Mesendoderm (in vitro differentiated cells): ENCODE results near the gene TNFRSF11A.

ENCODE experiments used
- DNase-seq: peaks from one replicate; pipeline ENCODE4 v3.0.0; 2013
- H2AK5ac ChIP-seq: 2 replicates; pipeline ENCODE4 v1.6.1; 2013; ENCODE audit warnings: low read length, inconsistent platforms
- H2BK120ac ChIP-seq: 2 replicates; pipeline ENCODE4 v1.6.1; 2013; ENCODE audit warnings: low read depth, mild to moderate bottlenecking, low read length, moderate library complexity, mixed read lengths
- H2BK15ac ChIP-seq: replicated peaks from 2 replicates; pipeline ENCODE4 v1.6.1; 2013; ENCODE audit warnings: low read depth, mild to moderate bottlenecking, moderate library complexity
- H2BK5ac ChIP-seq: 2 replicates; pipeline ENCODE4 v1.6.1; 2013; ENCODE audit warnings: low read length, inconsistent platforms
- H3K18ac ChIP-seq: 2 replicates; pipeline ENCODE4 v1.6.1; 2013; ENCODE audit warnings: mild to moderate bottlenecking, low read length, mixed read lengths
- H3K23ac ChIP-seq: one replicate; pipeline ENCODE4 v1.6.1; 2013; ENCODE audit warnings: low read length
- H3K27ac ChIP-seq: 2 replicates; pipeline ENCODE4 v1.5.1; 2013; ENCODE audit warnings: low read depth, mild to moderate bottlenecking, inconsistent platforms, low read length, moderate library complexity
- H3K27me3 ChIP-seq: 2 replicates; pipeline ENCODE4 v1.6.1; 2013; ENCODE audit warnings: low read length, control low read depth, mild to moderate bottlenecking, inconsistent platforms; ENCODE audit not compliant: insufficient read depth, poor library complexity
- H3K36me3 ChIP-seq: 2 replicates; pipeline ENCODE4 v1.6.1; 2013; ENCODE audit warnings: low read length, inconsistent platforms; ENCODE audit not compliant: control insufficient read depth, insufficient read depth
- H3K4ac ChIP-seq: one replicate; pipeline ENCODE4 v1.6.1; 2013; ENCODE audit warnings: low read depth, mild to moderate bottlenecking, low read length, moderate library complexity
- H3K4me1 ChIP-seq: 2 replicates; pipeline ENCODE4 v1.6.1; 2013; ENCODE audit warnings: low read depth, low read length, inconsistent platforms; ENCODE audit not compliant: control insufficient read depth
- H3K4me2 ChIP-seq: 2 replicates; pipeline ENCODE4 v1.6.1; 2013; ENCODE audit warnings: low read length
- H3K4me3 ChIP-seq: 2 replicates; pipeline ENCODE4 v1.5.1; 2013; ENCODE audit warnings: mild to moderate bottlenecking, low read length
- H3K56ac ChIP-seq: one replicate; pipeline ENCODE4 v1.6.1; 2013; ENCODE audit warnings: low read length
- H3K79me1 ChIP-seq: 2 replicates; pipeline ENCODE4 v1.6.1; 2013; ENCODE audit warnings: low read length, inconsistent platforms
- H3K79me2 ChIP-seq: 2 replicates; pipeline ENCODE4 v1.6.1; 2013; ENCODE audit warnings: mild to moderate bottlenecking, low read length; ENCODE audit not compliant: control insufficient read depth, insufficient read depth
- H3K9ac ChIP-seq: 2 replicates; pipeline ENCODE4 v1.6.1; 2013; ENCODE audit warnings: low read length, inconsistent platforms
- H4K5ac ChIP-seq: one replicate; pipeline ENCODE4 v1.6.1; 2013; ENCODE audit warnings: low read length
- H4K8ac ChIP-seq: one replicate; pipeline ENCODE4 v1.6.1; 2013; ENCODE audit warnings: low read depth, mild to moderate bottlenecking, control low read depth, low read length, moderate library complexity
- WGBS: extraction: QIAGEN DNeasy Blood & Tissue Kit; methylation state at CpG from one replicate; pipeline ENCODE4 v1.1.7; 2013; ENCODE audit warnings: low lambda C conversion rate, missing lambda C conversion rate; ENCODE audit not compliant: insufficient coverage; ENCODE audit errors: extremely low coverage; 5-methylcytosine and 5-hydroxymethylcytosine counted together

TNFRSF11A gene

DNA sequence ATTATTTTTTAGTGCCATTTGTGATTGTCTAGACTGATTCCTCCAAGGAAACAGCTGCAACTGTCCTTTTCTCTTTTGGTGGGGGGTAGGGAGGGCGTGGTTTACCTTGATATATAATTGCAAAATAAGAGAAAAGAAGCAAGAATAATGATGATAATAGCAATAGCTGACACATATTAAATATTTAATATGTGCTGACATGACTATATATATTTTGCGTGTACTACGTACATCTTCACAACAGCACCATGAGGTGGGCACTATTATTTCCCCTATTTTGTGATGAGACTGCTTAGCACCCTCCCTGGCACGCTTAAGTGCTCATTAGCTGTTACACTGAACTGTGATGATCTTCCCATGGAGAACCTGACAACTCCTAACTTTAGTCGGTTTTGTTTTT lies 39.4 kb downstream of the TNFRSF11A start:
- WGBS = no CpG with 5 or more reads among the region's 5 CpGs
- H2AK5ac ChIP-seq = no peak overlapping the region
- no peaks in the 10 kb centered on the region for H3K27me3 ChIP-seq
- H3K4me2 ChIP-seq = no peak overlapping the region
- H3K4me1 ChIP-seq = no peaks in the 10 kb centered on the region
- H4K8ac ChIP-seq = no peak overlapping the region
- H3K23ac ChIP-seq = no peak overlapping the region
- H3K18ac ChIP-seq = no peak overlapping the region
- H3K4ac ChIP-seq = no peak overlapping the region
- no peak overlapping the region for H3K4me3 ChIP-seq
- no peak for DNase-seq
- no peak overlapping the region for H2BK15ac ChIP-seq
- H3K36me3 ChIP-seq = no peaks in the 10 kb centered on the region
- H4K5ac ChIP-seq = no peak overlapping the region
- H3K9ac ChIP-seq = no peak overlapping the region
- no peak overlapping the region for H3K27ac ChIP-seq
- H2BK5ac ChIP-seq = no peak overlapping the region
- H3K79me2 ChIP-seq = no peaks in the 10 kb centered on the region
- H2BK120ac ChIP-seq = no peak overlapping the region
- H3K56ac ChIP-seq = no peak overlapping the region
- H3K79me1 ChIP-seq = no peaks in the 10 kb centered on the region

DNA sequence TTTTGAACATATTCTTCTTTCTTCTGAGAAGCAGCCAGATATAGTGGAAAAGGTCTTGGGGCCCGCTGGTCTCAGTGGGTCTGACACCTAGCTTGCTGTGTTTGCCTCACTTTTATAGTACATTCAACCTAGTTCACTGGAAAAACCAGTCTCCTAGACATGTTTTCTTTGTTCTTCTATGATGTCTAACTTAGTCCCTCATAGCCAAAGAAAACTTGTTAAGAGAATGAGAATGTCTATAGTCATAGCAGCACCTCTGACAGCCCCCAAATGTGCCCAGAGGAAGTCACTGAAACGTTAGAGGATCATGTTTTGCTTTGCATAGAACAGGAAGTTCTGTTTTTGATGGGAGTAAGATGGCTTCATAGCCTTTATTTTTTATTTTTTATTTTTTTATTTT lies 40.3 kb downstream of the TNFRSF11A start:
- H3K4ac ChIP-seq = no peak overlapping the region
- no peaks in the 10 kb centered on the region for H3K79me2 ChIP-seq
- no peak for DNase-seq
- no peak overlapping the region for H3K18ac ChIP-seq
- H3K79me1 ChIP-seq = no peaks in the 10 kb centered on the region
- no peaks in the 10 kb centered on the region for H3K36me3 ChIP-seq
- no peak overlapping the region for H4K8ac ChIP-seq
- H3K27ac ChIP-seq = no peak overlapping the region
- H3K23ac ChIP-seq = no peak overlapping the region
- no peaks in the 10 kb centered on the region for H3K4me1 ChIP-seq
- no peak overlapping the region for H3K4me3 ChIP-seq
- no peaks in the 10 kb centered on the region for H3K27me3 ChIP-seq
- H2AK5ac ChIP-seq = no peak overlapping the region
- WGBS = no CpG with 5 or more reads among the region's 2 CpGs
- H4K5ac ChIP-seq = no peak overlapping the region
- no peak overlapping the region for H2BK120ac ChIP-seq
- no peak overlapping the region for H3K56ac ChIP-seq
- no peak overlapping the region for H2BK5ac ChIP-seq
- H3K9ac ChIP-seq = no peak overlapping the region
- no peak overlapping the region for H3K4me2 ChIP-seq
- no peak overlapping the region for H2BK15ac ChIP-seq

DNA sequence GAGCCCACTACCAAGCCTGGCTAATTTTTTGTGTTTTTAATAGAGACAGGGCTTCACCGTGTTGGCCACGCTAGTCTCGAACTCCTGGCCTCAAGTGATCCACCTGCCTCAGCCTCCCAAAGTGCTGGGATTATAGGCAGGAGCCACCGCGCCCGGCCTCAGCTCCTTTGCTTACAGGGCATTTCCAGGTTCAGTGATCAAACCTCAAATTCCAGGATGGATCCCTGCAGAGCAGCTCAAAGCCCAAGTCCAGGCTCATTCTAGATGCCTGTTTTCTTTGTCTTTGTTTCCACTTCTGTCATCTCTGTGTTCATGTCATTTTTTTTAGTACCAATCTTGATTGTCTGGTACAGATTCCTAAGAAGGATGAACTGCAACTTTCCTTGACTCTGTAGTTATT lies 41.9 kb downstream of the TNFRSF11A start:
- DNase-seq = peak; percentile 42
- no peaks in the 10 kb centered on the region for H3K4me1 ChIP-seq
- WGBS = no CpG with 5 or more reads among the region's 6 CpGs
- H4K5ac ChIP-seq = no peak overlapping the region
- H3K27ac ChIP-seq = no peak overlapping the region
- no peak overlapping the region for H3K4me3 ChIP-seq
- no peak overlapping the region for H3K23ac ChIP-seq
- H2AK5ac ChIP-seq = no peak overlapping the region
- no peak overlapping the region for H3K18ac ChIP-seq
- no peak overlapping the region for H3K4ac ChIP-seq
- no peak overlapping the region for H3K56ac ChIP-seq
- no peak overlapping the region for H3K4me2 ChIP-seq
- H3K79me2 ChIP-seq = no peaks in the 10 kb centered on the region
- no peak overlapping the region for H4K8ac ChIP-seq
- no peak overlapping the region for H2BK5ac ChIP-seq
- H2BK120ac ChIP-seq = no peak overlapping the region
- no peaks in the 10 kb centered on the region for H3K79me1 ChIP-seq
- H3K27me3 ChIP-seq = no peaks in the 10 kb centered on the region
- H2BK15ac ChIP-seq = no peak overlapping the region
- no peak overlapping the region for H3K9ac ChIP-seq
- no peaks in the 10 kb centered on the region for H3K36me3 ChIP-seq

DNA sequence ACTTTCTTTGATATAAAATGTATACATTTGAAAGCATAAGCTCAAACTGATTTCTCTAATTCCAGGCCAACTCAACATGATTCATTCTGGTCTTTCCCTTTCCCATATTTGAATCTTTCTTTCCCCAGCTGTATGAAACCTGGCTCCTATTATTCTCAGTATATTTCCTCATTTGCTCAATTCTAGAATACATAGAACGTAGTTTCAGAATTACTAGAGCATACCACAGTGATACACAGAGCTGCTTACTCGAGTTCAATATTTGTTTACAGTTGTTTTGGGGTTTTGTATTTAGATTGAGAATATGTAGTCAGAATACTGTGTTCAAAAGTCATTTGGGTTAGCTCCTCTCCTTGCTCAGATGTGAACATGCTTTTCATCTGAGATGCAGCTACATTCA lies 43.0 kb downstream of the TNFRSF11A start:
- Histone ChIP-seq H3K36me3 (no peaks in the 10 kb centered on the region), H3K4ac (no peak overlapping the region), H3K27ac (no peak overlapping the region), H3K9ac (no peak overlapping the region), H3K56ac (no peak overlapping the region), H3K23ac (no peak overlapping the region), H3K79me2 (no peaks in the 10 kb centered on the region), H4K5ac (no peak overlapping the region), H2BK15ac (no peak overlapping the region), H3K18ac (no peak overlapping the region), H2BK120ac (no peak overlapping the region), H3K4me3 (no peak overlapping the region), H2BK5ac (no peak overlapping the region), H3K79me1 (no peaks in the 10 kb centered on the region), H3K4me2 (no peak overlapping the region), H2AK5ac (no peak overlapping the region), H3K4me1 (no peaks in the 10 kb centered on the region), H3K27me3 (no peaks in the 10 kb centered on the region), H4K8ac (no peak overlapping the region)
- DNase-seq = no peak
- no CpG with 5 or more reads among the region's 2 CpGs for WGBS

DNA sequence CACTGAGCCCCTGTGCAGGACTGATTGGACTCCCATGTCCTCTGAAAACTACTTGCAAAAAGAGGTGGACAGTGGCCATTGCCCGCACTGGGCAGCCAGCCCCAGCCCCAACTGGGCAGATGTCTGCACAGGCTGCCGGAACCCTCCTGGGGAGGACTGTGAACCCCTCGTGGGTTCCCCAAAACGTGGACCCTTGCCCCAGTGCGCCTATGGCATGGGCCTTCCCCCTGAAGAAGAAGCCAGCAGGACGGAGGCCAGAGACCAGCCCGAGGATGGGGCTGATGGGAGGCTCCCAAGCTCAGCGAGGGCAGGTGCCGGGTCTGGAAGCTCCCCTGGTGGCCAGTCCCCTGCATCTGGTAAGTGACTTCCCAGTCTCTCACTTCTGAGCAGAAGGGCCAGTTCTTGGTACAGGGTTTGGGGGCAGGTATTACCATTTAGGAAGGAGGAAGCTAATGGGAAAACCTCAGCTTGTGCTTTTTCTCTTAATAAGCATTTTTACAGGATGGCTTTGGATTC lies 44.1 kb downstream of the TNFRSF11A start:
- Histone ChIP-seq H3K18ac (no peak overlapping the region), H3K36me3 (no peaks in the 10 kb centered on the region), H3K4me3 (no peak overlapping the region), H3K79me1 (no peaks in the 10 kb centered on the region), H3K4ac (no peak overlapping the region), H3K27me3 (no peaks in the 10 kb centered on the region), H4K5ac (no peak overlapping the region), H3K79me2 (no peaks in the 10 kb centered on the region), H3K4me2 (no peak overlapping the region), H3K23ac (no peak overlapping the region), H2BK5ac (no peak overlapping the region), H4K8ac (no peak overlapping the region), H3K9ac (no peak overlapping the region), H2BK120ac (no peak overlapping the region), H2BK15ac (no peak overlapping the region), H2AK5ac (no peak overlapping the region), H3K56ac (no peak overlapping the region), H3K4me1 (no peaks in the 10 kb centered on the region), H3K27ac (no peak overlapping the region)
- DNase-seq = no peak
- no CpG with 5 or more reads among the region's 9 CpGs for WGBS

DNA sequence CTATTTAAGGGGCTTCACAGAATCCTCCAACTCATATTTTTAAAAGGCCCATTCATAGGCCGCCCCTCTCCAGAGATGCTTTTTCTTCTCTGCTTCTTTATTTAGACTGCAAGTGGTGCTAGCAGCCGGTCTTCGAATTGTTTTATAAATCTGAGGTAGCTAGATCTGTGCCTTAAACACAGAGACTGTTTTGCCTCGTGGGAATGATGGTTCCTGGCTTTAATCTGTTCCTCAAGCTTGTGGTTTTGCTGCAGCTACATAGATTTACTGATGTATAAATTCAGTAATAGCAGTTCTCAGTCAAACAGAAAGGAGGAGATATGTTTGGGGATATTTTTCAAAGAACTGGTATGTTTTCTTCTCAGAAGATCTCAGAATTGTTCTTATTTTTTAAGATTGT lies 45.3 kb downstream of the TNFRSF11A start:
- no peak for DNase-seq
- Histone ChIP-seq H3K79me2 (no peaks in the 10 kb centered on the region), H2AK5ac (no peak overlapping the region), H3K56ac (no peak overlapping the region), H3K27ac (no peak overlapping the region), H2BK120ac (no peak overlapping the region), H4K8ac (no peak overlapping the region), H3K18ac (no peak overlapping the region), H2BK15ac (no peak overlapping the region), H3K4ac (no peak overlapping the region), H3K27me3 (no peaks in the 10 kb centered on the region), H3K79me1 (no peaks in the 10 kb centered on the region), H3K9ac (no peak overlapping the region), H3K4me2 (no peak overlapping the region), H3K4me3 (no peak overlapping the region), H4K5ac (no peak overlapping the region), H3K4me1 (no peaks in the 10 kb centered on the region), H2BK5ac (no peak overlapping the region), H3K23ac (no peak overlapping the region), H3K36me3 (no peaks in the 10 kb centered on the region)
- no CpG with 5 or more reads among the region's 4 CpGs for WGBS
